H7 (cell line): Measurements from ENCODE around the gene IGFBP3. TPM values are rescaled to one million over a fixed set of nuclear protein-coding genes. Genes with fewer than 3 reads are reported as not detected.
A peak's percentile ranks its signal among the peaks of the same experiment; 100 is the strongest.
"Not testable (repeated sequence)": the region's sequence is repeated elsewhere in the genome, so short reads cannot be mapped to it uniquely, and the experiment has no call there.

Experiments
- DNase-seq: peaks from one replicate; pipeline ENCODE4 v3.0.0; 2012
- H3K27me3 ChIP-seq: 2 replicates; pipeline ENCODE4 v1.6.0; 2011; ENCODE audit warnings: mild to moderate bottlenecking, low read length; ENCODE audit not compliant: control insufficient read depth, insufficient read depth
- H3K36me3 ChIP-seq: replicated peaks from 2 replicates; pipeline ENCODE4 v1.5.1; 2011; ENCODE audit warnings: low read length; ENCODE audit not compliant: control insufficient read depth, insufficient read depth
- H3K4me3 ChIP-seq: 2 replicates; pipeline ENCODE4 v1.5.1; 2011; ENCODE audit warnings: low read depth, mild to moderate bottlenecking, control low read depth, low read length, moderate library complexity; ENCODE audit not compliant: insufficient read depth
- total RNA-seq: library from RNA; depleted of rRNA; stranded (reverse); fragments of >200 nt; shearing (Covaris generic); gene quantifications from 2 replicates; pipeline ENCODE4 v1.2.3, GENCODE V29; 2014; rRNA removed

Gene IGFBP3
- total RNA-seq = 2.7 and 5.6 TPM in 2 replicates

- Histone ChIP-seq H3K36me3 (no peaks in the 10 kb centered on the region), H3K27me3 (peaks cover 48% of the 10 kb centered on the region), H3K4me3 (peak within 1 kb of the TSS; percentile 60)
- DNase-seq = peak; percentile 86
These were observed at the start of gene IGFBP3 for GRCh38 chr7:45920502-45921380. Gene IGFBP3 (minus strand): TSS chr7:45921272. CDS start chr7:45921140, 132 bp downstream.

- no peaks in the 10 kb centered on the region for H3K27me3 ChIP-seq
- H3K4me3 ChIP-seq = no peak overlapping the region
- H3K36me3 ChIP-seq = no peaks in the 10 kb centered on the region
- no peak for DNase-seq
These were observed 49.4 kb upstream of the IGFBP3 start for GRCh38 chr7:45970454-45970853.

- no peaks in the 10 kb centered on the region for H3K27me3 ChIP-seq
- H3K4me3 ChIP-seq = no peak overlapping the region
- no peaks in the 10 kb centered on the region for H3K36me3 ChIP-seq
- peak; percentile 8 for DNase-seq
These were observed 48.9 kb upstream of the IGFBP3 start for GRCh38 chr7:45969940-45970339.

- H3K27me3 ChIP-seq = no peaks in the 10 kb centered on the region
- H3K4me3 ChIP-seq = no peak overlapping the region
- peak; percentile 17 for DNase-seq
- H3K36me3 ChIP-seq = no peaks in the 10 kb centered on the region
These were observed 47.9 kb upstream of the IGFBP3 start for GRCh38 chr7:45968856-45969541.

- Histone ChIP-seq H3K27me3 (no peaks in the 10 kb centered on the region), H3K36me3 (no peaks in the 10 kb centered on the region), H3K4me3 (no peak overlapping the region)
- peak; percentile 10 for DNase-seq
These were observed 47.2 kb upstream of the IGFBP3 start for GRCh38 chr7:45968312-45968711.

- no peak overlapping the region for H3K4me3 ChIP-seq
- peak; percentile 6 for DNase-seq
- no peaks in the 10 kb centered on the region for H3K36me3 ChIP-seq
- H3K27me3 ChIP-seq = no peaks in the 10 kb centered on the region
These were observed 46.6 kb upstream of the IGFBP3 start for GRCh38 chr7:45967591-45968157.

GRCh38 chr7:45962861-45963260 is 41.8 kb upstream of the IGFBP3 start:
- Histone ChIP-seq H3K4me3 (no peak overlapping the region), H3K27me3 (no peaks in the 10 kb centered on the region), H3K36me3 (no peaks in the 10 kb centered on the region)
- DNase-seq = no peak

GRCh38 chr7:45957721-45958120 is 36.6 kb upstream of the IGFBP3 start:
- no peak for DNase-seq
- Histone ChIP-seq H3K4me3 (no peak overlapping the region), H3K36me3 (no peaks in the 10 kb centered on the region; the same call in 1 of the 2 replicates), H3K27me3 (no peaks in the 10 kb centered on the region)

GRCh38 chr7:45955286-45955685 is 34.2 kb upstream of the IGFBP3 start:
- H3K4me3 ChIP-seq = no peak overlapping the region
- DNase-seq = no peak

GRCh38 chr7:45953055-45953454 is 32.0 kb upstream of the IGFBP3 start:
- not testable (repeated sequence) for DNase-seq, H3K27me3 ChIP-seq, H3K36me3 ChIP-seq, H3K4me3 ChIP-seq

More at GRCh38 chr7:45955286-45955685, 34.2 kb upstream of the IGFBP3 start:
- Histone ChIP-seq H3K27me3 (no peaks in the 10 kb centered on the region), H3K36me3 (no peaks in the 10 kb centered on the region; the same call in 1 of the 2 replicates)

GRCh38 chr7:45944058-45944457 is 23.0 kb upstream of the IGFBP3 start:
- DNase-seq = no peak
- H3K36me3 ChIP-seq = no peaks in the 10 kb centered on the region
- H3K4me3 ChIP-seq = no peak overlapping the region
- H3K27me3 ChIP-seq = no peaks in the 10 kb centered on the region

GRCh38 chr7:45940939-45941338 is 19.9 kb upstream of the IGFBP3 start:
- Histone ChIP-seq H3K4me3 (no peak overlapping the region), H3K36me3 (no peaks in the 10 kb centered on the region), H3K27me3 (no peaks in the 10 kb centered on the region)
- no peak for DNase-seq

- not testable (repeated sequence) for H3K27me3 ChIP-seq, H3K4me3 ChIP-seq, DNase-seq, H3K36me3 ChIP-seq
These were observed 19.2 kb upstream of the IGFBP3 start for GRCh38 chr7:45940237-45940781.

- Histone ChIP-seq H3K27me3 (no peaks in the 10 kb centered on the region), H3K4me3 (no peak overlapping the region), H3K36me3 (no peaks in the 10 kb centered on the region)
- DNase-seq = no peak
These were observed 18.5 kb upstream of the IGFBP3 start for GRCh38 chr7:45939574-45939973.
